Mucosa of descending colon (tissue), 3 donors: Measurements from ENCODE around the gene HEXA. TPM values are rescaled to one million over a fixed set of nuclear protein-coding genes. Genes with fewer than 3 reads are reported as not detected.

Experiments
- ATAC-seq: fragments of 200-7000 bp; cut with Tn5 transposase; one replicate; pipeline ENCODE4 v1.9.1; 2020; ENCODE audit warnings: mild to moderate bottlenecking, moderate library complexity
- DNase-seq, 3 donors: peaks; one replicate each; pipeline ENCODE4 v3.0.0-alpha.2; 2020
- H3K36me3 ChIP-seq: fragments of 200-600 bp; one replicate; pipeline ENCODE4 v1.8.0; 2021; ENCODE audit warnings: low read depth, mild to moderate bottlenecking
- H3K4me1 ChIP-seq: fragments of 200-600 bp; one replicate; pipeline ENCODE4 v1.8.0; 2021; ENCODE audit warnings: low read depth, mild to moderate bottlenecking
- H3K4me3 ChIP-seq: fragments of 200-600 bp; one replicate; pipeline ENCODE4 v1.8.0; 2021; ENCODE audit warnings: mild to moderate bottlenecking
- H3K9me3 ChIP-seq: fragments of 200-600 bp; one replicate; pipeline ENCODE4 v1.8.0; 2021; ENCODE audit warnings: mild to moderate bottlenecking
- CTCF ChIP-seq: fragments of 200-600 bp; IDR thresholded peaks from one replicate; pipeline ENCODE4 v1.8.0; 2022; ENCODE audit warnings: antibody characterized with exemption, mild to moderate bottlenecking
- intact Hi-C, 2 donors: fragments of 100-400 bp; cut with DNase I in 1 of 2; cut with micrococcal nuclease in 1 of 2; formaldehyde crosslinking; loops; one replicate each; pipeline versions ENCODE4 v1.11.0 to v1.11.1; 2022; cut with DNase I, micrococcal nuclease
- total RNA-seq, 3 donors: library from RNA; stranded (reverse); fragmentation: NEBNext Ultra II Directional in 2 of 3; extraction: Animal tissue kit (Norgen Biotek cat#: 25700) in 2 of 3; gene quantifications; one replicate each; pipeline versions ENCODE4 v1.2.1 to v1.2.4, GENCODE V29; 2021 to 2023
- donor health status: DM: no; HTN: no; CAD: no; lungs with moderate emphysema.
- donor health status: DM: no; HTN: no; CAD: no.
- donor health status: DM: no; HTN: yes; CAD: no.

Gene HEXA
- total RNA-seq, 3 donors from 2014 or later = 81.0 to 105 (median 96.5) TPM

DNA sequence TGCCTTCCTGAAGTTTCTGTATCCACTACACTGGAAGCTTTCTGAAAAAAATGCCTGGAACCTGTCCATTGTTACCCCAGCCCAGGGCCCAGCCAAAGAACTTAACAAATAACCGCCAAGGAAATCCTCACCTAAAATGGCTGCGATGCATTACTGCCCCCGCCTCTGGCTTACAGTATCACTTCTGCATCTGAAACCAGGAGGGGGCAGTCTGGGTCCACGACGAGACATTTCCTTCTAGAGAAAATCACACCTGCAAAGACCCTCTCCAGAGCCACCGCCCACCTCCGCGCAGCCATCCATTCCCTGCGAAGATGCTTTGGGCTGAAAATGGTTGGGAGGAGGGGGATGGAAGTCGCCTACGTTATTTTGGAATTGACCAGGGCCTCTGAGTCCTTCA, 33.4 kb downstream of the HEXA start:
- Histone ChIP-seq H3K36me3 (no peaks in the 10 kb centered on the region), H3K9me3 (no peaks in the 10 kb centered on the region), H3K4me1 (no peaks in the 10 kb centered on the region), H3K4me3 (no peak overlapping the region)
- intact Hi-C loops = no loop called here
- DNase-seq = peak in 2 of 3 donors; percentile 32 to 54
- no peak for TF ChIP-seq CTCF
- ATAC-seq = peak; percentile 15

DNA sequence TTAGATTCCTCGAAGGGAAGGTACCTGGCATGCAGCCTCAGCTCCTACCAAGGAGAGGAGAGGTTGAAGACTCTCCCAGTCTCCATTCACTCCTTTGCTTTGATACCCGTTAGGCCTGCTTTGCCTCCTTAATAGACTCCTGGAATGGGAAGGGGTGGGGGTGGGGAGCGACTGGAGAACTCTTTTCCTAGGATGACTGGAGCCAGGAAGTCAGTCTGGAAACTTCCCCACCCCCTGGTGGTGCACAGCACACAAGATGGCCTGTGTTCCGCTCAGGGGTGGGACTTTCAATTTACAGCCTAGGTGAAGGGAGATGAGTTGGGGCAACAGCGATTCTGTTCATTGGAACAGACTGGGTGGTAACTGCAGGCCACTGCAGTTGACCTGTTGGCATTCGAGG, 34.5 kb downstream of the HEXA start:
- Histone ChIP-seq H3K9me3 (no peaks in the 10 kb centered on the region), H3K4me1 (no peaks in the 10 kb centered on the region), H3K4me3 (no peak overlapping the region), H3K36me3 (no peaks in the 10 kb centered on the region)
- intact Hi-C loops = no loop called here
- DNase-seq = peak in 1 of 3 donors; percentile 8
- TF ChIP-seq CTCF = no peak
- ATAC-seq = no peak

- no peak for DNase-seq
- no peak for TF ChIP-seq CTCF
- intact Hi-C loops = no loop called here
- ATAC-seq = no peak
- no peaks in the 10 kb centered on the region for H3K4me1 ChIP-seq
- H3K9me3 ChIP-seq = no peaks in the 10 kb centered on the region
- no peak overlapping the region for H3K4me3 ChIP-seq
- no peaks in the 10 kb centered on the region for H3K36me3 ChIP-seq
These were observed 35.4 kb downstream of the HEXA start for GRCh38 chr15:72340366-72340765.

DNA sequence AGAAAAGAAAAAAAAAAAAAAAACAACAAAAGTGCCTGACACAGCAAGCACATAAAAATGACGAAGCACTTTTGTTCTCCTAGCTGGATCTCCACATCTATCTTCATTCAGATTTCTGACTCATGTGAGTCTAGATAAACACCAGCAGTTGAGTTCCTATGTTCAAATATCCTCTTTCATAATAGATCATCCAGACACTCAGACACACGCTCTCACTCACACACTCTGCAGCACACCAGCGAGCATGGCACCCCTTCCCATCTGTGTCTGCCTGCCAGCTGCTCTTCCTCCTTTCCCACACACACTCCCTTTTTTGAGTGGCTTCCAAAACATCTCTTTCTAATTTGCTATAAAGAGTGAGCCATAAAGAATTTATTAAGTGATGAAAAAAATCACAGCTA, 36.0 kb downstream of the HEXA start:
- no peaks in the 10 kb centered on the region for H3K4me1 ChIP-seq
- H3K9me3 ChIP-seq = no peaks in the 10 kb centered on the region
- TF ChIP-seq CTCF = no peak
- no peaks in the 10 kb centered on the region for H3K36me3 ChIP-seq
- no peak overlapping the region for H3K4me3 ChIP-seq
- DNase-seq = no peak
- intact Hi-C loops = no loop called here
- ATAC-seq = peak; percentile 67

DNA sequence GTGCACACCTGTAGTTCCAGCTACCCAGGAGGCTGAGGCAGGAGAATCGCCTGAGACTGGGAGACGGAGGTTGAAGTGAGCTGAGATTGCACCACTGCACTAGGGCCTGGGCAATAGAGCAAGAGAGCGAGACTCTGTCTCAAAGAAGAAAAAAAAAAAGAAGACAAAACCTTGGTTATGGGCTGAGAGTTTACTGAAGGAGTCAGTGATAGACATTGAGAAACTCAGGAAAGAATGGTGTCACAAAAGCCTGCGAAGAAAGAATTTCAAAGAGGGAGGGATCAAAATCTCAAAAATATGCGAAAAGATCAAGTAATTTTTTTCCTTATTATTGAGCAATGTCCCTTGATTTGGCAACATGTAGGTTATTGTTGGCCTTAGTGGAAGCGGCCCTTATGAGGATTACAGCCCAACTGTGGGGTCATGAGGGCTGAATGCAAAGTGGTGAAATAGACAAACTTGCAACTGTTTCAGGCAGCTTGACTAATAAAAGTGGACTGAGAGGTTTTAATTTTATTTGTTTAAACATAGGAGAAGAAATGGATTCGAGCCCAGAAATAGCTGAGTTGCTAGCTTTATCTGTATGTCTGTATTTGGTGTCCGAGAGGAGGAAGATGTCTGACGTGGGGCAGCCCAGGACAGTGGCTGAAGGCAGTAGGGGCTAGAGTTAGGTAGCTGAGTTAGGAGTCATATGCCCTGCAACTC, 37.0 kb downstream of the HEXA start:
- Histone ChIP-seq H3K9me3 (no peaks in the 10 kb centered on the region), H3K36me3 (no peaks in the 10 kb centered on the region), H3K4me3 (no peak overlapping the region), H3K4me1 (no peaks in the 10 kb centered on the region)
- DNase-seq (no peak), ATAC-seq (peak; percentile 49)
- intact Hi-C loops = no loop called here
- TF ChIP-seq CTCF = no peak

GRCh38 chr15:72338148-72338547, 37.7 kb downstream of the HEXA start:
- no peak for ATAC-seq
- no peak for DNase-seq
- Histone ChIP-seq H3K36me3 (no peaks in the 10 kb centered on the region), H3K4me1 (no peaks in the 10 kb centered on the region), H3K4me3 (no peak overlapping the region), H3K9me3 (no peaks in the 10 kb centered on the region)
- intact Hi-C loops = no loop called here
- TF ChIP-seq CTCF = no peak
